Measurements from ENCODE around the gene CCDC51. TPM values are rescaled to one million over a fixed set of nuclear protein-coding genes. Genes with fewer than 3 reads are reported as not detected.

The CCDC51 gene
- total and polyA plus RNA-seq, 2 donors (not counting 3 experiments of a cell fraction or from before 2014, with no cell fraction given): 11.2 to 11.3 TPM

- TF ChIP-seq FOS (IDR thresholded peaks at IDR 0.05; ENCODE audit: borderline replicate concordance, insufficient read depth, low read length) (no peak), EZH2 (IDR thresholded peaks at IDR 0.05; ENCODE audit: borderline replicate concordance, low read depth, low read length, severe bottlenecking) (no peak), POLR2A (IDR thresholded peaks at IDR 0.05; ENCODE audit: low read depth, low read length) (no peak), CTCF (IDR thresholded peaks at IDR 0.05; ENCODE audit: extremely low read depth in 1 of 2, insufficient read depth in 1 of 2, low read depth in 1 of 2, low read length in 2 of 2) (no peak), JUN (IDR thresholded peaks at IDR 0.05; ENCODE audit: borderline replicate concordance, insufficient read depth, insufficient read length, low read depth) (no peak), GATA2 (IDR thresholded peaks at IDR 0.05; ENCODE audit: insufficient read depth, insufficient read length, low read depth, low read length) (no peak), POLR2AphosphoS5 (IDR thresholded peaks at IDR 0.05; ENCODE audit: insufficient read depth, low read depth, low read length) (no peak), MAX (IDR thresholded peaks at IDR 0.05; ENCODE audit: insufficient read depth, insufficient read length) (no peak), MYC (IDR thresholded peaks at IDR 0.05; ENCODE audit: low read depth, low read length) (no peak)
- Histone ChIP-seq H3K4me3 (replicated peaks in 1 of 3; ENCODE audit: insufficient read depth in 1 of 3, low read depth in 1 of 3, low read length in 3 of 3) (no peak overlapping the region), H3K9me1 (replicated peaks; ENCODE audit: control insufficient read depth, extremely low read depth, insufficient read depth, low read length) (no peaks in the 10 kb centered on the region), H3K27me3 (ENCODE audit: control insufficient read depth in 2 of 2, insufficient read depth in 2 of 2, low read length in 2 of 2) (no peaks in the 10 kb centered on the region), H3K27ac (ENCODE audit: insufficient read depth, low read depth, low read length) (no peak overlapping the region), H3K9ac (replicated peaks; ENCODE audit: extremely low read depth, insufficient read depth, low read length) (no peak overlapping the region), H2AFZ (ENCODE audit: low read depth, low read length) (no peak overlapping the region), H3K9me3 (replicated peaks; ENCODE audit: control insufficient read depth, insufficient read depth, low read length) (no peaks in the 10 kb centered on the region), H3K36me3 (ENCODE audit: control insufficient read depth in 2 of 2, extremely low read depth in 1 of 2, insufficient read depth in 2 of 2, low read length in 2 of 2) (peaks cover 0 to 30% of the 10 kb centered on the region in 2 experiments), H4K20me1 (replicated peaks; ENCODE audit: control insufficient read depth, extremely low read depth, insufficient read depth, low read length) (no peaks in the 10 kb centered on the region), H3K4me1 (ENCODE audit: control insufficient read depth, extremely low read depth, insufficient read depth, low read length) (peaks cover 7% of the 10 kb centered on the region), H3K4me2 (ENCODE audit: insufficient read depth, low read length) (no peak overlapping the region), H3K79me2 (ENCODE audit: control insufficient read depth, insufficient read depth, low read length) (no peaks in the 10 kb centered on the region)
- DNase-seq (ENCODE audit: low read depth, low spot score) (no peak), FAIRE-seq (no peak)
- POLR2A ChIA-PET: interaction anchor here (0.6 kb wide), 1 partner anchor 213 kb away, joined by 5 read pairs; no protein-coding TSS in a partner anchor
- CTCF ChIA-PET: interaction anchor here (12.6 kb wide), 1 partner anchor 30 kb away, joined by 716 read pairs; no protein-coding TSS in a partner anchor
- intact Hi-C loops (cut with micrococcal nuclease) (no loop called here), dilution Hi-C loops (cut with MboI; ENCODE audit: extremely low pct_ligation_motif_present, low sequenced_read_pairs) (no loop called here)
- no TSS peak for BruUV-seq (replicated peaks)
Measured at GRCh38 chr3:48406443-48407431, 33.2 kb downstream of the CCDC51 start.
